Jurkat, Clone E6-1 (cell line): Measurements from ENCODE around the gene DDX5.

Experiments
- DNase-seq: peaks from one replicate; pipeline ENCODE4 v3.0.0-alpha.2; 2011; ENCODE audit warnings: low read depth, low spot score
- H3K4me3 ChIP-seq: 2 replicates; pipeline ENCODE4 v1.5.1; 2011; ENCODE audit warnings: mild to moderate bottlenecking, low read length, control low read depth, moderate library complexity

The DDX5 gene

DNA sequence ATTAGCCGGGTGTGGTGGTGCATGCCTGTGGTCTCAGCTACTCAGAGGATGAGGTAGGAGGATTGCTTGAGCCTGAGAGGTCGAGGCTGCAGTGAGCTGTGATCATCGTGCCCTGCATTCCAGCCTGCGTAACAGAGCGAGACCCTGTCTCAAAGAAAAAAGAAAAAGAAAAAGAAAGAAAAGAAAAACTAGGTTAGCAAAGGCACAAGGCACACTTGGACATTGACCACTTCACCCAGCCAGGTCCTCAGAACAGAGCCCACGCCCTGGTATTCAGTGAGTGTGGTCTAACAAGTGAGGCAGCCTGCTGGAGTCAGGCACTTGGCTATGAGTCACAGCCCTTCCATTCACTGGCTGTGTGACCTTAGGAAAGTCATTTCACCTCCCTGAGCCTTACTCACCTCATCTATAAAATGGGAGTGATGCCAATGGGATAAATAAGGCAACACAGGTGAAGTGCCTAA, 46.8 kb downstream of the DDX5 start:
- no peak for DNase-seq
- no peak overlapping the region for H3K4me3 ChIP-seq

- no peak for DNase-seq
- H3K4me3 ChIP-seq = no peak overlapping the region
Observed at GRCh38 chr17:64458756-64459155, 47.3 kb downstream of the DDX5 start.

- H3K4me3 ChIP-seq = no peak overlapping the region
- DNase-seq = no peak
Observed at GRCh38 chr17:64457156-64457555, 48.9 kb downstream of the DDX5 start.

- peak; percentile 60 for DNase-seq
- no peak overlapping the region for H3K4me3 ChIP-seq
Observed at GRCh38 chr17:64455993-64456885, 49.9 kb downstream of the DDX5 start.

GRCh38 chr17:64449545-64449944, 56.5 kb downstream of the DDX5 start:
- no peak overlapping the region for H3K4me3 ChIP-seq
- DNase-seq = no peak

DNA sequence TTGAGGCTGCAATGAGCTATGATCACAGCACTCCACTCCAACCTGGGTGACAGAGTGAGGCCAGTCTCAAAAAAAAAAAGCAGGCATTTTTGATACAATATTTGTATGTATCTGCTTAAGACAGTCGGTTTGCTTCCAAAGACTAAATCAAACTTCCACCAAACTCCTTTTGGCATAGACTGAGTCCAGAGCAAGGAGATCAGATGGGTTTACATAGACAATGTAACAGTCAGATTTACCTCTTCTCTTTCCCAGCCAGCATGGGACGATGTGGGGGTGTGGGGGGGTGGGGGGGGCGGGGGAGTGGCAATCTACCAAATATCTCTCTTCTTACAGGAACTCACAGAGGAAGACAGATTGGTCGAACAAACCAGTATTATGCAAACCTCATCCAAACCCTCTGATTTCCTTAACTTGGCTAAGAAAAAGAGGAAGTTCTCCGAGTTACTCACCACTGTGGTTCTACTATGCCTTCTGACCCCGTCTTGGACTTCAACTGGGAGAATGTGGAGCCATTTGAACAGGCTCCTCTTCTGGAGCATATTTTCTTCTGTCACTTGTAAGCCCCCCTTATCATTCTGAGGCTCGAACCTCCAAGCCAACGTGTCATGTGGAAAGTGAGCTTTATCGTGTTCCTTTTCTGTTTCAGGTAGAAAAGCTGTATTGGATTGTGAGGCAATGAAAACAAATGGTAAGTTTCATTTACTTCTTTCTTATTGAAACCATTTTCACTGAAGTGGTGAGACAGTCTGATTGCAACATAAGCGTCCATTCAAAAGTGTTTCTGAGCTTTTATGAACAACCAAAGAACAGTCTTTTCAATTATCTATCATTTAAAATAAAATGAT, 57.2 kb downstream of the DDX5 start, which contains the start of gene MILR1:
Gene MILR1 (plus strand): TSS at position 451 of the 848 bp plus-strand sequence. CDS start 54 bp downstream, at position 505.
- no peak within 1 kb of the TSS for H3K4me3 ChIP-seq
- no peak for DNase-seq
